ENCODE data around the gene SLC13A1.

The SLC13A1 gene

DNA sequence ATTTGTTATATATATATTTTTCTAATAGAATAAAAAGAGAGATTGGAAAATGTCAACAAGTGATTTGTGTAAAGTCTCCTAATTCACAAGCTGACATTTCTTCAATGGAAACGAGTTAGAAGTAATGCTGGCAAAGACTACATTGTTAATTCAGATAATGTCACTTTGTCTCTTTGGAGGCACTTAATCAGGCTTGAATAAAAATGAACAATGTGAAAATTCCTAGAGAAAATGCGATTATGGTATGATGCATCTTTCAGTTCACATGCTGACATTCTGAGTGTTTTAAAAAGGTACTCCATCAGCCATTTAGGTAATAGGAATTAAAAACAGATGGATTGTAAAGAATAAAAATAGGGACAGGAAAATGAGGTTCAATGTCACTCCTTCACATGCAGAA lies 100.1 kb downstream of the SLC13A1 start:
- CTCF ChIA-PET: interaction anchor here (0.5 kb wide), 1 partner anchor 19 kb away, joined by 5 read pairs; no protein-coding TSS in a partner anchor

DNA sequence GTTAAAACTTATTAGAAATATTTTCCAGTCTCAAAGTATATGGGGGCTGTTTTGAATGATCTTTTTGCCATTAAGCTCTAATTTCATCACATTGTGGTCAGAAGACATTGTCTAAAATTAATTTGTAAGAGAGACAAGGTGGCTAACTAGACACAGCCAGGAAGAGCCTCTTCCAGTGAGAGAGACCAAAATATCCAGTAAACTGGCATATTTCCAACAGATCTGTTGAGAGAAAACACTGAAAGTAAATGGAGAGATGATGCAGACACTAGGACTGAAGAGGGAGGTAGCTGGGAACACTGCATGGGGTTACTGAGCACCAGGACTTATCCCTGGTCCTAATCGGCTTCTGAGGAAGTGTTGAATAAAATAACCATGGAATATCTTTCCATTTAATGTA lies 102.8 kb downstream of the SLC13A1 start:
- Histone ChIP-seq H3K4me1 (ENCODE audit: control insufficient read depth, insufficient read depth, low read length) (no peaks in the 10 kb centered on the region), H3K4me3 (ENCODE audit: low read depth, low read length) (no peak overlapping the region), H3K9me3 (ENCODE audit: control insufficient read depth, insufficient read depth, low read depth, low read length) (no peaks in the 10 kb centered on the region), H3K27ac (ENCODE audit: extremely low read depth, low read depth, low read length) (no peak overlapping the region), H3K36me3 (ENCODE audit: control insufficient read depth in 2 of 2, insufficient read depth in 1 of 2, low read length in 2 of 2) (no peaks in the 10 kb centered on the region)
- ChIA-PET CTCF (no interaction called here), POLR2A (interaction anchor here (0.6 kb wide), 1 partner anchor 63 kb away, joined by 5 read pairs; no protein-coding TSS in a partner anchor)
- TF ChIP-seq ZNF747 (tag by site-specific recombination; IDR thresholded peaks at IDR 0.05): no peak
- no peak for TF ChIP-seq ZBTB17 (tag by site-specific recombination; IDR thresholded peaks at IDR 0.05)

More for the DNA sequence above, 100.1 kb downstream of the SLC13A1 start:
- POLR2A ChIA-PET: no interaction called here
- H3K27ac ChIP-seq (ENCODE audit: extremely low read depth, low read depth, low read length): no peak overlapping the region
- H3K4me3 ChIP-seq (ENCODE audit: low read depth, low read length): no peak overlapping the region
- H3K36me3 ChIP-seq (ENCODE audit: control insufficient read depth in 2 of 2, insufficient read depth in 1 of 2, low read length in 2 of 2): no peaks in the 10 kb centered on the region
- H3K4me1 ChIP-seq (ENCODE audit: control insufficient read depth, insufficient read depth, low read length): no peaks in the 10 kb centered on the region
- TF ChIP-seq ZNF626 (tag by site-specific recombination; IDR thresholded peaks at IDR 0.05): no peak
- no peak for TF ChIP-seq ZNF394 (tag by site-specific recombination; IDR thresholded peaks at IDR 0.05; ENCODE audit: borderline replicate concordance)
- TF ChIP-seq ZNF239 (tag by site-specific recombination; IDR thresholded peaks at IDR 0.05): no peak
- TF ChIP-seq ZNF600 (tag by site-specific recombination; IDR thresholded peaks at IDR 0.05): no peak
- TF ChIP-seq KLF9 (tag by site-specific recombination; IDR thresholded peaks at IDR 0.05; ENCODE audit: low read depth): no peak
- TF ChIP-seq YY2 (tag by site-specific recombination; IDR thresholded peaks at IDR 0.05): no peak
- TF ChIP-seq ZNF792 (tag by site-specific recombination; IDR thresholded peaks at IDR 0.05): no peak
- no peak for TF ChIP-seq ZNF785 (tag by site-specific recombination; IDR thresholded peaks at IDR 0.05)
- TF ChIP-seq, protein P1, sequence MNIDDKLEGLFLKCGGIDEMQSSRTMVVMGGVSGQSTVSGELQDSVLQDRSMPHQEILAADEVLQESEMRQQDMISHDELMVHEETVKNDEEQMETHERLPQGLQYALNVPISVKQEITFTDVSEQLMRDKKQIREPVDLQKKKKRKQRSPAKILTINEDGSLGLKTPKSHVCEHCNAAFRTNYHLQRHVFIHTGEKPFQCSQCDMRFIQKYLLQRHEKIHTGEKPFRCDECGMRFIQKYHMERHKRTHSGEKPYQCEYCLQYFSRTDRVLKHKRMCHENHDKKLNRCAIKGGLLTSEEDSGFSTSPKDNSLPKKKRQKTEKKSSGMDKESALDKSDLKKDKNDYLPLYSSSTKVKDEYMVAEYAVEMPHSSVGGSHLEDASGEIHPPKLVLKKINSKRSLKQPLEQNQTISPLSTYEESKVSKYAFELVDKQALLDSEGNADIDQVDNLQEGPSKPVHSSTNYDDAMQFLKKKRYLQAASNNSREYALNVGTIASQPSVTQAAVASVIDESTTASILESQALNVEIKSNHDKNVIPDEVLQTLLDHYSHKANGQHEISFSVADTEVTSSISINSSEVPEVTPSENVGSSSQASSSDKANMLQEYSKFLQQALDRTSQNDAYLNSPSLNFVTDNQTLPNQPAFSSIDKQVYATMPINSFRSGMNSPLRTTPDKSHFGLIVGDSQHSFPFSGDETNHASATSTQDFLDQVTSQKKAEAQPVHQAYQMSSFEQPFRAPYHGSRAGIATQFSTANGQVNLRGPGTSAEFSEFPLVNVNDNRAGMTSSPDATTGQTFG (tag by site-specific recombination; IDR thresholded peaks at IDR 0.05; ENCODE audit: borderline replicate concordance): no peak
- TF ChIP-seq YY1 (tag by site-specific recombination; IDR thresholded peaks at IDR 0.05): no peak
- no peak for TF ChIP-seq KLF8 (tag by site-specific recombination; IDR thresholded peaks at IDR 0.05)
- TF ChIP-seq TRIM28 (IDR thresholded peaks at IDR 0.05; ENCODE audit: borderline replicate concordance, low read length): no peak
- no peak for TF ChIP-seq ZNF221 (tag by site-specific recombination; IDR thresholded peaks at IDR 0.05; ENCODE audit: borderline replicate concordance)
- TF ChIP-seq, protein P2, sequence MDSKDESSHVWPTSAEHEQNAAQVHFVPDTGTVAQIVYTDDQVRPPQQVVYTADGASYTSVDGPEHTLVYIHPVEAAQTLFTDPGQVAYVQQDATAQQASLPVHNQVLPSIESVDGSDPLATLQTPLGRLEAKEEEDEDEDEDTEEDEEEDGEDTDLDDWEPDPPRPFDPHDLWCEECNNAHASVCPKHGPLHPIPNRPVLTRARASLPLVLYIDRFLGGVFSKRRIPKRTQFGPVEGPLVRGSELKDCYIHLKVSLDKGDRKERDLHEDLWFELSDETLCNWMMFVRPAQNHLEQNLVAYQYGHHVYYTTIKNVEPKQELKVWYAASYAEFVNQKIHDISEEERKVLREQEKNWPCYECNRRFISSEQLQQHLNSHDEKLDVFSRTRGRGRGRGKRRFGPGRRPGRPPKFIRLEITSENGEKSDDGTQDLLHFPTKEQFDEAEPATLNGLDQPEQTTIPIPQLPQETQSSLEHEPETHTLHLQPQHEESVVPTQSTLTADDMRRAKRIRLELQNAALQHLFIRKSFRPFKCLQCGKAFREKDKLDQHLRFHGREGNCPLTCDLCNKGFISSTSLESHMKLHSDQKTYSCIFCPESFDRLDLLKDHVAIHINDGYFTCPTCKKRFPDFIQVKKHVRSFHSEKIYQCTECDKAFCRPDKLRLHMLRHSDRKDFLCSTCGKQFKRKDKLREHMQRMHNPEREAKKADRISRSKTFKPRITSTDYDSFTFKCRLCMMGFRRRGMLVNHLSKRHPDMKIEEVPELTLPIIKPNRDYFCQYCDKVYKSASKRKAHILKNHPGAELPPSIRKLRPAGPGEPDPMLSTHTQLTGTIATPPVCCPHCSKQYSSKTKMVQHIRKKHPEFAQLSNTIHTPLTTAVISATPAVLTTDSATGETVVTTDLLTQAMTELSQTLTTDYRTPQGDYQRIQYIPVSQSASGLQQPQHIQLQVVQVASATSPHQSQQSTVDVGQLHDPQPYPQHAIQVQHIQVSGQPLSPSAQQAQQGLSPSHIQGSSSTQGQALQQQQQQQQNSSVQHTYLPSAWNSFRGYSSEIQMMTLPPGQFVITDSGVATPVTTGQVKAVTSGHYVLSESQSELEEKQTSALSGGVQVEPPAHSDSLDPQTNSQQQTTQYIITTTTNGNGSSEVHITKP (tag by site-specific recombination; IDR thresholded peaks at IDR 0.05): no peak
- TF ChIP-seq ZNF677 (tag by site-specific recombination; IDR thresholded peaks at IDR 0.05): no peak
- TF ChIP-seq ZNF10 (tag by site-specific recombination; IDR thresholded peaks at IDR 0.05): no peak
- no peak for TF ChIP-seq ZNF571 (tag by site-specific recombination; IDR thresholded peaks at IDR 0.05)
- no peak for TF ChIP-seq ZNF433 (tag by site-specific recombination; IDR thresholded peaks at IDR 0.05; ENCODE audit: low read depth)
- TF ChIP-seq ZNF548 (tag by site-specific recombination; IDR thresholded peaks at IDR 0.05): no peak
- no peak for TF ChIP-seq ZBTB8A (tag by site-specific recombination; IDR thresholded peaks at IDR 0.05)
- no peaks in the 10 kb centered on the region for H3K9me3 ChIP-seq (ENCODE audit: control insufficient read depth, insufficient read depth, low read depth, low read length)
